ENCODE measurements around the gene TDP2. TPM values are rescaled to one million over a fixed set of nuclear protein-coding genes. Genes with fewer than 3 reads are reported as not detected.
"Not testable (repeated sequence)": the region's sequence is repeated elsewhere in the genome, so short reads cannot be mapped to it uniquely, and the experiment has no call there.

TDP2 gene
- polyA plus RNA-seq, 1 experiment: 46.6 TPM

- Histone ChIP-seq H3K27ac (ENCODE audit: low read depth, low read length) (no peak overlapping the region), H3K27me3 (ENCODE audit: control insufficient read depth, insufficient read depth, low read length) (no peaks in the 10 kb centered on the region), H3K9me3 (ENCODE audit: control insufficient read depth, insufficient read depth, low read length) (peaks cover 3% of the 10 kb centered on the region; the same call in 1 of the 2 replicates), H3K4me3 (ENCODE audit: low read depth, low read length) (no peak overlapping the region)
- no peak for DNase-seq (ENCODE audit: low read depth, low spot score)
- TF ChIP-seq CTCF (IDR thresholded peaks at IDR 0.05; ENCODE audit: low read depth, low read length): no peak
- POLR2A ChIA-PET: no interaction called here
- CTCF ChIA-PET: interaction anchor here (0.5 kb wide), 1 partner anchor 81 kb away, joined by 5 read pairs; no protein-coding TSS in a partner anchor
Measured at GRCh38 chr6:24663189-24663588, 3.5 kb downstream of the TDP2 start.

- ChIA-PET POLR2A (no interaction called here), CTCF (no interaction called here)
- Histone ChIP-seq H3K27ac (ENCODE audit: low read depth, low read length) (no peak overlapping the region), H3K4me3 (ENCODE audit: low read depth, low read length) (no peak overlapping the region), H3K27me3 (ENCODE audit: control insufficient read depth, insufficient read depth, low read length) (no peaks in the 10 kb centered on the region), H3K9me3 (ENCODE audit: control insufficient read depth, insufficient read depth, low read length) (peaks cover 3% of the 10 kb centered on the region; the same call in 1 of the 2 replicates)
- no peak for DNase-seq (ENCODE audit: low read depth, low spot score)
- TF ChIP-seq CTCF (IDR thresholded peaks at IDR 0.05; ENCODE audit: low read depth, low read length): no peak
Measured at GRCh38 chr6:24662236-24662635, 4.5 kb downstream of the TDP2 start.

- H3K9me3 ChIP-seq (ENCODE audit: control insufficient read depth, insufficient read depth, low read length); H3K27me3 ChIP-seq (ENCODE audit: control insufficient read depth, insufficient read depth, low read length); CTCF ChIA-PET; DNase-seq (ENCODE audit: low read depth, low spot score); POLR2A ChIA-PET; H3K27ac ChIP-seq (ENCODE audit: low read depth, low read length); H3K4me3 ChIP-seq (ENCODE audit: low read depth, low read length): not testable (repeated sequence)
Measured at GRCh38 chr6:24661759-24662158, 4.9 kb downstream of the TDP2 start.

GRCh38 chr6:24660105-24660504 lies 6.6 kb downstream of the TDP2 start:
- Histone ChIP-seq H3K27ac (ENCODE audit: low read depth, low read length) (no peak overlapping the region), H3K9me3 (ENCODE audit: control insufficient read depth, insufficient read depth, low read length) (no peaks in the 10 kb centered on the region), H3K27me3 (ENCODE audit: control insufficient read depth, insufficient read depth, low read length) (no peaks in the 10 kb centered on the region), H3K4me3 (ENCODE audit: low read depth, low read length) (no peak overlapping the region)
- no peak for TF ChIP-seq CTCF (IDR thresholded peaks at IDR 0.05; ENCODE audit: low read depth, low read length)
- no peak for DNase-seq (ENCODE audit: low read depth, low spot score)
- CTCF ChIA-PET: interaction anchor here (0.6 kb wide), 1 partner anchor 12 kb away, joined by 3 read pairs; no protein-coding TSS in a partner anchor
- POLR2A ChIA-PET: no interaction called here

GRCh38 chr6:24659561-24659960 lies 7.1 kb downstream of the TDP2 start:
- Histone ChIP-seq H3K27me3 (ENCODE audit: control insufficient read depth, insufficient read depth, low read length) (no peaks in the 10 kb centered on the region), H3K9me3 (ENCODE audit: control insufficient read depth, insufficient read depth, low read length) (no peaks in the 10 kb centered on the region), H3K4me3 (ENCODE audit: low read depth, low read length) (no peak overlapping the region), H3K27ac (ENCODE audit: low read depth, low read length) (no peak overlapping the region)
- no peak for TF ChIP-seq CTCF (IDR thresholded peaks at IDR 0.05; ENCODE audit: low read depth, low read length)
- ChIA-PET POLR2A (no interaction called here), CTCF (no interaction called here)
- DNase-seq (ENCODE audit: low read depth, low spot score): no peak
